Measurements from ENCODE around the gene OSBP2. TPM values are rescaled to one million over a fixed set of nuclear protein-coding genes. Genes with fewer than 3 reads are reported as not detected.

OSBP2 gene
- polyA plus RNA-seq, 2 of the 4 experiments (the other 2 are of a cell fraction) = 2.7 to 6.0 TPM

DNA sequence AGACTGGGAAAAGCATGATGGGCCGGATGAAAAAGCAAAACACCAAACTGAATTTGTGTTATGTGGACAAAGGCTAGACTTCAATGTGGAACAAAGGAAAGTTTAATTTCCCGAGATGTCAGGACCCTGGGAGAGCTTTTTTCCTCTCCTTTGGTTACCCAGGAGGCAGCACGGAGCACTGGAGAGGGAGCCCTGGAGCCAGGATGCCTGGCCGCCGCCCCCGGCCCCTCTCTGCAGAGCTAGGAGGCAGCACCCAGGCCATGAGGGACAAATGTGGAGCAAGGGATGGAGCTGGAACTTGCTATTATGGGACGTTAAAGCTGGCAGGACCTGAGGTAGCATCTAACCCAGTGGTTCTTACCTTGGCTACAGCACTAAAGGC, 165.0 kb downstream of the OSBP2 start (continued):
- TF ChIP-seq EP300 (IDR thresholded peaks at IDR 0.05) = no peak
- no peak for TF ChIP-seq EHF (CRISPR knock-in tag; IDR thresholded peaks at IDR 0.05)
- TF ChIP-seq, protein P1, sequence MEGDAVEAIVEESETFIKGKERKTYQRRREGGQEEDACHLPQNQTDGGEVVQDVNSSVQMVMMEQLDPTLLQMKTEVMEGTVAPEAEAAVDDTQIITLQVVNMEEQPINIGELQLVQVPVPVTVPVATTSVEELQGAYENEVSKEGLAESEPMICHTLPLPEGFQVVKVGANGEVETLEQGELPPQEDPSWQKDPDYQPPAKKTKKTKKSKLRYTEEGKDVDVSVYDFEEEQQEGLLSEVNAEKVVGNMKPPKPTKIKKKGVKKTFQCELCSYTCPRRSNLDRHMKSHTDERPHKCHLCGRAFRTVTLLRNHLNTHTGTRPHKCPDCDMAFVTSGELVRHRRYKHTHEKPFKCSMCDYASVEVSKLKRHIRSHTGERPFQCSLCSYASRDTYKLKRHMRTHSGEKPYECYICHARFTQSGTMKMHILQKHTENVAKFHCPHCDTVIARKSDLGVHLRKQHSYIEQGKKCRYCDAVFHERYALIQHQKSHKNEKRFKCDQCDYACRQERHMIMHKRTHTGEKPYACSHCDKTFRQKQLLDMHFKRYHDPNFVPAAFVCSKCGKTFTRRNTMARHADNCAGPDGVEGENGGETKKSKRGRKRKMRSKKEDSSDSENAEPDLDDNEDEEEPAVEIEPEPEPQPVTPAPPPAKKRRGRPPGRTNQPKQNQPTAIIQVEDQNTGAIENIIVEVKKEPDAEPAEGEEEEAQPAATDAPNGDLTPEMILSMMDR (IDR thresholded peaks at IDR 0.05) = no peak
- TF ChIP-seq NPAS2 (CRISPR knock-in tag; IDR thresholded peaks at IDR 0.05; ENCODE audit: borderline replicate concordance) = no peak
- TF ChIP-seq RCOR1 (IDR thresholded peaks at IDR 0.05; ENCODE audit: low read depth, low read length) = no peak

DNA sequence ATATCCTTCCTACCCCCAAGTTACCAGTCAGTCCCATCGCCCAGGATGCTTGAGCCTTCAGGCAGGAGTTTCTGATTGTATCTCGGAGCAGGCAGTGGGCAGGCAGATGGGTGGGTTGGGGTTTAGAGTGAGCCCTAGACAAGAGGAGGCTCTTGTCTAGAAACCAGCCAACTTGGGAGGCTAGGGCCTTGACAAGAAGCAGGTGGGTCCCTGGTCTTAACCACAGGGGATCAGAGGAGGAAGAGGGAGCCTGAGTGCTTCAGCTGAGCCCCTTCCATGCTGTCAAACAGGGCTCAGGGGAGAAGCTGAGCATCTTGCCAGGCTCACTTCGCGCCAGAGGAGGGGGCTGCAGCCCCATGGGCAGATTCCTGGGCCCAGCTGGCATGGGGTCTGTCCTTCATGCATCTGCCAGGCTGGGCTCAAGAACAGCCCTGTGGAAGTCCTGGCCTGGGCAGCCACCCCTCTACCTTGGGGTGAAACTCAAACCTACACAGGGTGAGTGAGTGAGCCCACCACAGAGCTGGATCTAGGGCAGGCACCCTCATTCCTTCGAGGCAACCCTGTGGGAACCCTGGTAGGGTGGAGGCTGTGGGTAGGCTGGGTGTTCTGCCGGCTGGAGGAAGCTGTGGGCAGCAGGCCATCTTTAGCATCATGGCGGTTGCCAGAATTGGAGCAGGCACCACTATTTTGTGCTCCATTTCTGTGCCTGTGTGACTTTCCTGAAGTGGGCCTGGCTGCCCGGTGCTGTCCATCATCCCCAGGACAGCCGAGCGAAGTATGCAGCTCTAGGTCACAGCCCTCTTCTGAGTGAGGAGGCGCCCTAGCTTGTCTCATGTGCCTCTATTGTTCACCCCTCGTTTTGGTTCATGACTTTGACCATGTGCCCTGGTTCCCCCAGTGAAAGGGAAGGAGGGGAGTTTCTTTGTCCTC, 165.8 kb downstream of the OSBP2 start:
- no peaks in the 10 kb centered on the region for H3K9me3 ChIP-seq
- POLR2A ChIA-PET = no interaction called here
- no peaks in the 10 kb centered on the region for H3K4me1 ChIP-seq
- H3K4me3 ChIP-seq = no peak overlapping the region
- DNase-seq (ENCODE audit: low read depth in 1 of 2, low spot score in 1 of 2) (no peak), FAIRE-seq (no peak), ATAC-seq (no peak)
- no peak overlapping the region for H3K4me2 ChIP-seq
- 77% methylated on average over 9 of the region's 12 CpGs for WGBS (ENCODE audit: missing lambda C conversion rate)
- CTCF ChIA-PET = no interaction called here
- no peak for TF ChIP-seq RFX5 (IDR thresholded peaks at IDR 0.05)
- no peak for TF ChIP-seq KDM1A (IDR thresholded peaks at IDR 0.05; ENCODE audit: low read depth)
- TF ChIP-seq, protein P2, sequence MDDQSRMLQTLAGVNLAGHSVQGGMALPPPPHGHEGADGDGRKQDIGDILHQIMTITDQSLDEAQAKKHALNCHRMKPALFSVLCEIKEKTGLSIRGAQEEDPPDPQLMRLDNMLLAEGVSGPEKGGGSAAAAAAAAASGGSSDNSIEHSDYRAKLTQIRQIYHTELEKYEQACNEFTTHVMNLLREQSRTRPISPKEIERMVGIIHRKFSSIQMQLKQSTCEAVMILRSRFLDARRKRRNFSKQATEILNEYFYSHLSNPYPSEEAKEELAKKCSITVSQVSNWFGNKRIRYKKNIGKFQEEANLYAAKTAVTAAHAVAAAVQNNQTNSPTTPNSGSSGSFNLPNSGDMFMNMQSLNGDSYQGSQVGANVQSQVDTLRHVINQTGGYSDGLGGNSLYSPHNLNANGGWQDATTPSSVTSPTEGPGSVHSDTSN (IDR thresholded peaks at IDR 0.05) = no peak
- TF ChIP-seq TP53 (CRISPR knock-in tag; IDR thresholded peaks at IDR 0.05) = no peak
- TF ChIP-seq POLR2AphosphoS2 (conservative IDR thresholded peaks at IDR 0.05; ENCODE audit: low read length) = no peak
- no peak overlapping the region; a peak in 1 of 6 replicates for H3K27ac ChIP-seq

DNA sequence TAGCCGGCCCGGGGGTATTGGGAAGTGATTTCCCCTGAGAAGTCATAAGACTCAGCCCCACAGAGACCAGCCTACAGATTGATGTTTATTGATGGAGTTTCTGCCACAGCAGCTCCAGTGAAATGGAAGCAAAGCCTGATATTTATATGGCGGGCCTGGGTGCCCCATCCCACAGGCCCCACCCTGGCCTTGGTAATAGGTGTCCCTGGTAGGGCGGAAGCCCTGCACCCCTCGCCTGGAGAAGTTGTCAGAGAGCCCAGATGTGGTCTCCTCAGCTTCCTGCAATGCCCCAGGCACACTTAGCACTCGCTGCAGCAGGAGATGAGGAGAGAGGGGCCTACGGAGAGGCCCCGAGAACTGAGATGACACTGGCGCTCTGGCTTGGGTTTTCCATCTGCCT, 166.5 kb downstream of the OSBP2 start:
- FAIRE-seq = no peak

More for the DNA sequence above, 166.5 kb downstream of the OSBP2 start:
- Histone ChIP-seq H3K27ac (no peak overlapping the region), H3K4me2 (no peak overlapping the region), H3K4me3 (no peak overlapping the region), H3K4me1 (no peaks in the 10 kb centered on the region), H3K9me3 (no peaks in the 10 kb centered on the region)
- ATAC-seq (no peak), DNase-seq (ENCODE audit: low read depth in 1 of 2, low spot score in 1 of 2) (no peak)
- TF ChIP-seq RCOR1 (IDR thresholded peaks at IDR 0.05; ENCODE audit: low read depth, low read length) (no peak), CBX2 (IDR thresholded peaks at IDR 0.05; ENCODE audit: borderline replicate concordance, low read depth) (no peak), HDAC2 (IDR thresholded peaks at IDR 0.05) (no peak), KDM5A (IDR thresholded peaks at IDR 0.05) (no peak), TP53 (CRISPR knock-in tag; IDR thresholded peaks at IDR 0.05) (no peak)
- TF ChIP-seq, protein P1 (IDR thresholded peaks at IDR 0.05) = no peak
- WGBS (ENCODE audit: missing lambda C conversion rate) = 82% methylated on average over 8 of the region's 9 CpGs
- ChIA-PET CTCF (interaction anchor here (0.6 kb wide), 1 partner anchor 60 kb away, joined by 3 read pairs; no protein-coding TSS in a partner anchor), POLR2A (no interaction called here)

All from A549 (cell line).